H9 (cell line): ENCODE measurements around the gene APOBEC4. TPM values are rescaled to one million over a fixed set of nuclear protein-coding genes. Genes with fewer than 3 reads are reported as not detected.

Source experiments
- DNase-seq: peaks from one replicate; pipeline ENCODE4 v3.0.0-alpha.2; 2017
- H2AFZ ChIP-seq: one replicate; pipeline ENCODE4 v1.6.1; 2013; ENCODE audit warnings: mild to moderate bottlenecking, low read length, control low read depth, moderate library complexity
- H2AK5ac ChIP-seq: 2 replicates; pipeline ENCODE4 v1.6.1; 2013; ENCODE audit warnings: low read length, control low read depth, mixed read lengths; ENCODE audit not compliant: insufficient read length
- H2BK120ac ChIP-seq: one replicate; pipeline ENCODE4 v1.6.1; 2013; ENCODE audit warnings: low read depth, mild to moderate bottlenecking, low read length, control low read depth, inconsistent platforms; ENCODE audit not compliant: poor library complexity, severe bottlenecking
- H2BK12ac ChIP-seq: 2 replicates; pipeline ENCODE4 v1.6.1; 2013; ENCODE audit warnings: low read length, control low read depth, mixed read lengths, low read depth; ENCODE audit not compliant: insufficient read length
- H2BK15ac ChIP-seq: 2 replicates; pipeline ENCODE4 v1.6.1; 2013; ENCODE audit warnings: low read depth, low read length, control low read depth
- H2BK20ac ChIP-seq: one replicate; pipeline ENCODE4 v1.6.1; 2013; ENCODE audit warnings: low read depth, mild to moderate bottlenecking, low read length, control low read depth, inconsistent platforms; ENCODE audit not compliant: poor library complexity, severe bottlenecking
- H2BK5ac ChIP-seq: 2 replicates; pipeline ENCODE4 v1.6.1; 2013; ENCODE audit warnings: low read length, control low read depth, mixed read lengths; ENCODE audit not compliant: insufficient read length
- H3K14ac ChIP-seq: 2 replicates; pipeline ENCODE4 v1.6.1; 2013; ENCODE audit warnings: low read length, control low read depth; ENCODE audit not compliant: insufficient read depth
- H3K18ac ChIP-seq: 2 replicates; pipeline ENCODE4 v1.6.1; 2013; ENCODE audit warnings: low read depth, mild to moderate bottlenecking, mixed read lengths, low read length, control low read depth; ENCODE audit not compliant: insufficient read length
- H3K23ac ChIP-seq: 2 replicates; pipeline ENCODE4 v1.6.1; 2013; ENCODE audit warnings: low read length, control low read depth, mixed read lengths, low read depth; ENCODE audit not compliant: insufficient read length
- H3K23me2 ChIP-seq: 2 replicates; pipeline ENCODE4 v1.6.1; 2013; ENCODE audit warnings: low read depth, mild to moderate bottlenecking, mixed read lengths, low read length, control low read depth; ENCODE audit not compliant: insufficient read length, poor library complexity, severe bottlenecking
- H3K27ac ChIP-seq: 2 replicates; pipeline ENCODE4 v1.5.1; 2013; ENCODE audit warnings: low read length, control low read depth, mixed read lengths, low read depth; ENCODE audit not compliant: insufficient read length
- H3K27me3 ChIP-seq: 2 replicates; pipeline ENCODE4 v1.6.1; 2013; ENCODE audit warnings: low read length, control low read depth, inconsistent platforms; ENCODE audit not compliant: insufficient read depth
- H3K4ac ChIP-seq: 2 replicates; pipeline ENCODE4 v1.6.1; 2013; ENCODE audit warnings: low read depth, mild to moderate bottlenecking, control low read depth, inconsistent platforms, low read length, moderate library complexity
- H3K4me1 ChIP-seq: 2 replicates; pipeline ENCODE4 v1.6.1; 2013; ENCODE audit warnings: low read length, control low read depth, inconsistent platforms; ENCODE audit not compliant: insufficient read depth
- H3K4me2 ChIP-seq: 2 replicates; pipeline ENCODE4 v1.6.1; 2013; ENCODE audit warnings: low read length, control low read depth, mixed read lengths; ENCODE audit not compliant: insufficient read length, insufficient read depth
- H3K56ac ChIP-seq: 2 replicates; pipeline ENCODE4 v1.6.1; 2013; ENCODE audit warnings: low read depth, mild to moderate bottlenecking, mixed read lengths, low read length, control low read depth; ENCODE audit not compliant: insufficient read length
- H3K79me1 ChIP-seq: 2 replicates; pipeline ENCODE4 v1.6.1; 2013; ENCODE audit warnings: low read depth, mild to moderate bottlenecking, moderate library complexity, low read length, control low read depth, inconsistent platforms; ENCODE audit not compliant: insufficient read depth, poor library complexity, severe bottlenecking
- H3K79me2 ChIP-seq: 2 replicates; pipeline ENCODE4 v1.6.1; 2013; ENCODE audit warnings: low read length, control low read depth, inconsistent platforms; ENCODE audit not compliant: insufficient read depth
- H3K9ac ChIP-seq: 2 replicates; pipeline ENCODE4 v1.6.1; 2013; ENCODE audit warnings: low read length, control low read depth, mixed read lengths; ENCODE audit not compliant: insufficient read length; ENCODE audit errors: extremely low read depth
- H3K9me3 ChIP-seq: one replicate; pipeline ENCODE4 v1.6.1; 2013; ENCODE audit warnings: low read depth, low read length, inconsistent platforms; ENCODE audit not compliant: control insufficient read depth
- H3T11ph ChIP-seq: one replicate; pipeline ENCODE4 v1.6.1; 2013; ENCODE audit warnings: mild to moderate bottlenecking, low read length, control low read depth, inconsistent platforms
- H4K20me1 ChIP-seq: one replicate; pipeline ENCODE4 v1.6.1; 2013; ENCODE audit not compliant: control insufficient read depth, insufficient read length, insufficient read depth
- H4K5ac ChIP-seq: 2 replicates; pipeline ENCODE4 v1.6.1; 2013; ENCODE audit warnings: low read depth, mild to moderate bottlenecking, mixed read lengths, low read length, control low read depth; ENCODE audit not compliant: insufficient read length
- H4K8ac ChIP-seq: replicated peaks from 2 replicates; pipeline ENCODE4 v1.6.1; 2013; ENCODE audit warnings: low read length, control low read depth, mixed read lengths, low read depth; ENCODE audit not compliant: insufficient read length
- H4K91ac ChIP-seq: 2 replicates; pipeline ENCODE4 v1.6.1; 2013; ENCODE audit warnings: low read depth, mild to moderate bottlenecking, moderate library complexity, mixed read lengths, low read length, control low read depth; ENCODE audit not compliant: insufficient read length
- H3K27ac Mint-ChIP-seq, 3 experiments: 2 replicates in 2 of 3; 3 replicates in 1 of 3; pipeline ENCODE4 v1.8.0; 2020 to 2021; ENCODE audit warnings: mixed read lengths in 3 of 3, mild to moderate bottlenecking in 1 of 3, moderate library complexity in 1 of 3
- H3K27me3 Mint-ChIP-seq: 2 replicates; pipeline ENCODE4 v1.8.0; 2021; ENCODE audit warnings: low read depth, mild to moderate bottlenecking, moderate library complexity, mixed read lengths
- H3K36me3 Mint-ChIP-seq, 3 experiments: 2 replicates in 2 of 3; 3 replicates in 1 of 3; pipeline ENCODE4 v1.8.0; 2020 to 2021; ENCODE audit warnings: low read depth in 3 of 3, mixed read lengths in 3 of 3; ENCODE audit not compliant: insufficient read depth in 1 of 3
- H3K4me1 Mint-ChIP-seq, 2 experiments: 2 replicates each; pipeline ENCODE4 v1.8.0; 2020; ENCODE audit warnings: mixed read lengths in 2 of 2
- H3K4me3 Mint-ChIP-seq, 2 experiments: 2 replicates in 1 of 2; 3 replicates in 1 of 2; pipeline ENCODE4 v1.8.0; 2020 to 2021; ENCODE audit warnings: mild to moderate bottlenecking in 2 of 2, mixed read lengths in 2 of 2, moderate library complexity in 1 of 2
- H3K9me3 Mint-ChIP-seq, 2 experiments: 2 replicates in 1 of 2; 3 replicates in 1 of 2; pipeline ENCODE4 v1.8.0; 2020; ENCODE audit warnings: mild to moderate bottlenecking in 2 of 2, mixed read lengths in 2 of 2, moderate library complexity in 1 of 2
- CTCF ChIP-seq: fragments of 200-600 bp; sonication (generic); conservative IDR thresholded peaks from 3 replicates; pipeline ENCODE4 v1.8.0; 2021; ENCODE audit warnings: antibody characterized with exemption, mild to moderate bottlenecking
- WGBS: extraction: QIAGEN DNeasy Blood & Tissue Kit; methylation state at CpG from one replicate; pipeline ENCODE4 v1.1.7; 2013; ENCODE audit warnings: missing lambda C conversion rate, low lambda C conversion rate, mixed read lengths; ENCODE audit not compliant: insufficient read length; ENCODE audit errors: extremely low coverage; 5-methylcytosine and 5-hydroxymethylcytosine counted together
- total RNA-seq: library from RNA; stranded (reverse); gene quantifications from 2 replicates; pipeline ENCODE4 v1.2.1, GENCODE V29; 2021

Gene APOBEC4
- total RNA-seq, 1 experiment from 2014 or later: not detected

DNA sequence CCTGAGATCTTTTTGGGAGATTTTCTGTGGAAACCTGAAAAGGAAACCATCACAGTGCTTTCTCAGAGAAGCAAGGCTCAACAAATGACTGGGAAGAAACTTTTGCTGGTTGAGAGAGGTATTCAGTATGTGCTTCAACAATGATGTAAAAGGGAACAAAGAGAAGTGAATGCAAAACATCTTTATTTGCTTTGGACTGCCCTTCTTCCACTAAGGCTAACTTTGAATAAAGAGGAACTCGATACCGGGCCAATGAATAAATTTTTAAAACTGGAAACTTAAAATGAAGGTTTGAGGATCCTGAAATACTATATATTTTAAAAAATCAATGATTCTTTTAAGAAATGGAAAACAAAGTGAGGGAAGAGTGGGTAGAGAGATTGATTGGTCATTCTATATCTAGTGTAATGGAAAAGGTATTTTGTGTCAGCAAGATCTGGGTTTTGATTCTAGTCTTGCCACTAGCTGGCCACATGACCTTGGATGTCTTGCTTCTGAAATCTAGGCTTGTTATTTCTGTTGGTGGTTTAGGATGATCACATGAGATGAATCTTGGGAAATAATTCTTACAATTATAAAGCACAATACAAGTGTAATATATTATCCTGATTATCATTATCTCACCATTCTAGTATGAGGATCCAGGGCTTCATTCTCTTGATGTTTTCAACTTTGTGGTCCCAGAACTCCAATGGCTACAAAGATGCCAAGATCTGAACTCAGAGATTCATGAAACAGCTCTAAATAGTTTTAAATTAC is 34.6 kb upstream of the APOBEC4 start:
- no peak overlapping the region for H3K27ac ChIP-seq

More for the DNA sequence above, 34.6 kb upstream of the APOBEC4 start:
- no peak overlapping the region for H2AFZ ChIP-seq
- H3K36me3 Mint-ChIP-seq: no peaks in the 10 kb centered on the region
- H2BK12ac ChIP-seq: no peak overlapping the region
- no peak overlapping the region for H4K91ac ChIP-seq
- H3K27ac Mint-ChIP-seq: no peak overlapping the region
- no peak overlapping the region for H3K4me2 ChIP-seq
- H3K23me2 ChIP-seq: no peaks in the 10 kb centered on the region
- no peak overlapping the region for H3K14ac ChIP-seq
- H3K4me3 Mint-ChIP-seq: no peak overlapping the region
- H3K18ac ChIP-seq: no peak overlapping the region
- no peak overlapping the region for H3K23ac ChIP-seq
- H3K4me1 Mint-ChIP-seq: peaks cover 0 to 3% of the 10 kb centered on the region in 2 experiments; a peak in 1 of 4 replicates
- no peaks in the 10 kb centered on the region for H4K20me1 ChIP-seq
- H2BK5ac ChIP-seq: no peak overlapping the region
- H4K5ac ChIP-seq: no peak overlapping the region
- no peak overlapping the region for H2AK5ac ChIP-seq
- no peak for TF ChIP-seq CTCF
- no peak overlapping the region for H3T11ph ChIP-seq
- no peak overlapping the region for H2BK120ac ChIP-seq
- H3K4me1 ChIP-seq: no peaks in the 10 kb centered on the region
- no peak for DNase-seq
- no peak overlapping the region for H4K8ac ChIP-seq
- H3K79me1 ChIP-seq: no peaks in the 10 kb centered on the region
- no peak overlapping the region for H3K56ac ChIP-seq
- H3K9ac ChIP-seq: no peak overlapping the region
- no peaks in the 10 kb centered on the region for H3K27me3 ChIP-seq
- WGBS: no CpG with 5 or more reads among the region's 2 CpGs
- H3K4ac ChIP-seq: no peak overlapping the region
- H2BK20ac ChIP-seq: no peak overlapping the region
- H3K9me3 Mint-ChIP-seq: peaks cover 0 to 2% of the 10 kb centered on the region in 2 experiments; a peak in 2 of 5 replicates
- no peaks in the 10 kb centered on the region for H3K27me3 Mint-ChIP-seq
- no peaks in the 10 kb centered on the region for H3K79me2 ChIP-seq
- no peaks in the 10 kb centered on the region for H3K9me3 ChIP-seq
- H2BK15ac ChIP-seq: no peak overlapping the region
